Activated CD4-positive, alpha-beta T cell treated with anti-CD3 and anti-CD28 coated beads, Interleukin-2, amount 10 ng/mL, durations not matched to agents 7 days and 5 days (primary cell): ENCODE data around the gene CYP2F1. TPM values are rescaled to one million over a fixed set of nuclear protein-coding genes. Genes with fewer than 3 reads are reported as not detected.
A peak's percentile ranks its signal among the peaks of the same experiment; 100 is the strongest.
"Not testable (repeated sequence)": the region's sequence is repeated elsewhere in the genome, so short reads cannot be mapped to it uniquely, and the experiment has no call there.

Experiments used
- CTCF ChIA-PET: fragments of 350-600 bp; sonication (Branson Sonifier 250); formaldehyde crosslinking; loops from one replicate; lab custom pipeline; 2021; ENCODE audit warnings: antibody characterized with exemption; lab: Charles Lee
- POLR2A ChIA-PET: fragments of 350-600 bp; sonication (Branson Sonifier 250); formaldehyde crosslinking; loops from one replicate; lab custom pipeline; 2021; ENCODE audit warnings: antibody characterized with exemption; lab: Charles Lee
- DNase-seq: peaks from one replicate; pipeline ENCODE4 v3.0.0-alpha.2; 2020
- H3K27ac Mint-ChIP-seq: one replicate; pipeline ENCODE4 v1.8.0; 2021; ENCODE audit warnings: mild to moderate bottlenecking, moderate library complexity, mixed read lengths
- H3K27me3 Mint-ChIP-seq: one replicate; pipeline ENCODE4 v1.8.0; 2021; ENCODE audit warnings: mixed read lengths
- H3K36me3 Mint-ChIP-seq: one replicate; pipeline ENCODE4 v1.8.0; 2021; ENCODE audit warnings: low read depth, mixed read lengths
- H3K4me1 Mint-ChIP-seq: one replicate; pipeline ENCODE4 v1.8.0; 2021; ENCODE audit warnings: mixed read lengths
- H3K4me3 Mint-ChIP-seq: one replicate; pipeline ENCODE4 v1.8.0; 2021; ENCODE audit warnings: mild to moderate bottlenecking, moderate library complexity, mixed read lengths
- H3K9me3 Mint-ChIP-seq: one replicate; pipeline ENCODE4 v1.8.0; 2021; ENCODE audit warnings: mixed read lengths
- total RNA-seq, 2 experiments: library from RNA; stranded (reverse); gene quantifications; one replicate each; pipeline ENCODE4 v1.2.3, GENCODE V29; 2021

CYP2F1 gene
- total RNA-seq, 2 experiments from 2014 or later, result not detected

DNA sequence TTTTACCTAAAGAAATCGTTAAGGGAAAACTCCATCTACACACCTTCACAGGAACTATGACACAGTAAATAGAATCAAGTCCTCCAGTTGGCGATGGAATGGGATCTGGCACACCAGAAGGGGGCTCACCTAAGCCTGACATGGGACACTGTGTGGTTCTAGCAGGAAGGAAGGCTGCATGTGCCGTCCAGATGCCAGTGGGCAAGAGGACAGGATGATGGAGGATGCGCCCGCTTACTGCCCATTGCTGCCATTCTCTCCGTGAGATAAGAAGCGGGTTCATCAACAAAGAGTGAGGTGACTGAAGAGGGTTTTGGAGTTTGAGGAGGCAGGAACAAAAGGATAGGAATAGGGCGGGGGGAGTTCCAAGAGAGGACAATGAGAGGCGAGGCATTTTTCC lies 2.9 kb upstream of the CYP2F1 start:
- no peaks in the 10 kb centered on the region for H3K4me1 Mint-ChIP-seq
- H3K27me3 Mint-ChIP-seq, result peaks cover 20% of the 10 kb centered on the region
- CTCF ChIA-PET, result no interaction called here
- no peak for DNase-seq
- POLR2A ChIA-PET, result no interaction called here
- no peak overlapping the region for H3K27ac Mint-ChIP-seq
- H3K4me3 Mint-ChIP-seq, result no peak overlapping the region
- no peaks in the 10 kb centered on the region for H3K36me3 Mint-ChIP-seq
- no peaks in the 10 kb centered on the region for H3K9me3 Mint-ChIP-seq

DNA sequence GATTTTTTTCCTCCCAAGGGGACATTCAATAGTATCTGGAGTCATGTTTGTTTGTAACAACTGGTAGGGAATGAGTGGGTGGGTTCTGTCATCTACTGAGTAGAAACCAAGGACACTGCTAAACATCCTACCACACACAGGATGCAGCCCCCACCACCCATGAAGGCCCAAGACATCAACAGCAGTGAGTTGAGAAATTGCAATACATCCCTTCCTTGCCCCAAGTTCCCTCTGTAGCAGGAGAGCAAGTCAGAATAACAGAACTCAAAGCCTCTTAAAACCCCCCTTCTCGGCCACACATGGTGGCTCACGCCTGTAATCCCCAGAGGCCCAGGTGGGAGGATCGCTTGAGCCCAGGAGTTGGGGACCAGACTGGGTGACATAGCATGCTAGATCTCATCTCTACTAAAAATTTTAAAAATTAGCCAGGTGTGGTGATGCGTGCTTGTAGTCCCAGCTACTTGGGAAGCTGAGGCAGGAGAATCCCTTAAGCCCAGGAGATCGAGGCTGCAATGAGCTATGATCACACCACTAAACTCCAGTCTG lies 2.4 kb upstream of the CYP2F1 start:
- no peak overlapping the region for H3K27ac Mint-ChIP-seq
- ChIA-PET POLR2A (no interaction called here), CTCF (no interaction called here)
- DNase-seq, result no peak
- no peaks in the 10 kb centered on the region for H3K36me3 Mint-ChIP-seq
- H3K4me1 Mint-ChIP-seq, result no peaks in the 10 kb centered on the region
- H3K9me3 Mint-ChIP-seq, result no peaks in the 10 kb centered on the region
- no peak overlapping the region for H3K4me3 Mint-ChIP-seq
- peaks cover 18% of the 10 kb centered on the region for H3K27me3 Mint-ChIP-seq

DNA sequence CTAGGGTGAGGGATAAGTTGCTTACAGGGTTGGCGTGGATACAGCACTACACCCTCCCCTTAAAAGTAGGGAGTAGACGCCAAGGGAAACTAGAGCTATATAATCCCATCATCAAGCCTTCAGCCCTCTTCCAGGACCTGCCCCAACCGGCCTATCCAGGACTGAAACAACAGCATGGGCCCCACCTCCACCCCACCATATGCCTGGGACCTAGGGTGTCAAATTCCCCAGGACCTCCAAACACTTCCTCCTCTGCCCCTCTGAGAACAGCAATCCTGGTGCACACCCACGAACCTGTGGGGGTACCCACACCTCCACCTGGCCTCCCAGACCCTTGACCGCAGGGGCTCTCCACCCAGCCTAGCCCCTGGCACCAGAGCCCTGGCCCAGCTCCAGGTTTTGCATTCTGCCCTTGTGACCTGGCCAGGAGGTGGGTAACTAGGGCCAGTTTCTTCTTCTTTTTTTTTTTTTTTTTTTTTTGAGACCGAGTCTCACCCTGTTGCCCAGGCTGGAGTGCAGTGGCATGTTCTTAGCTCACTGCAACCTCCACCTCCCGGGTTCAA lies 1.4 kb upstream of the CYP2F1 start:
- ChIA-PET CTCF (interaction anchor here (0.6 to 0.9 kb wide), 2 partner anchors 133 to 138 kb away, joined by 4 to 5 read pairs; no protein-coding TSS in a partner anchor), POLR2A (no interaction called here)
- no peak overlapping the region for H3K27ac Mint-ChIP-seq
- no peaks in the 10 kb centered on the region for H3K9me3 Mint-ChIP-seq
- H3K27me3 Mint-ChIP-seq, result peaks cover 20% of the 10 kb centered on the region
- H3K4me1 Mint-ChIP-seq, result no peaks in the 10 kb centered on the region
- no peaks in the 10 kb centered on the region for H3K36me3 Mint-ChIP-seq
- DNase-seq, result no peak
- H3K4me3 Mint-ChIP-seq, result no peak overlapping the region

DNA sequence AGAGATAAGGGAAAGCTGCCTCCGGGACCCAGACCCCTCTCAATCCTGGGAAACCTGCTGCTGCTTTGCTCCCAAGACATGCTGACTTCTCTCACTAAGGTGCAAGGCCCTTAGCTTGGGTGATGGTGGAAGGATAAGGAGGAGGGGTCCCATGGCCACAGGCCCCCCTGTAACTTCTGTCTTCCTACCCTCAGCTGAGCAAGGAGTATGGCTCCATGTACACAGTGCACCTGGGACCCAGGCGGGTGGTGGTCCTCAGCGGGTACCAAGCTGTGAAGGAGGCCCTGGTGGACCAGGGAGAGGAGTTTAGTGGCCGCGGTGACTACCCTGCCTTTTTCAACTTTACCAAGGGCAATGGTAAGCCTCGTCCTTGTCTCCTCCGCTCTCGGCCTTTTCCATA lies 2.0 kb downstream of the CYP2F1 start:
- Mint-ChIP-seq H3K27ac (no peak overlapping the region), H3K4me3 (no peak overlapping the region), H3K27me3 (peaks cover 19% of the 10 kb centered on the region), H3K36me3 (no peaks in the 10 kb centered on the region), H3K9me3 (peaks cover 2% of the 10 kb centered on the region), H3K4me1 (peaks cover 14% of the 10 kb centered on the region)
- no peak for DNase-seq
- POLR2A ChIA-PET, result no interaction called here
- CTCF ChIA-PET, result no interaction called here

DNA sequence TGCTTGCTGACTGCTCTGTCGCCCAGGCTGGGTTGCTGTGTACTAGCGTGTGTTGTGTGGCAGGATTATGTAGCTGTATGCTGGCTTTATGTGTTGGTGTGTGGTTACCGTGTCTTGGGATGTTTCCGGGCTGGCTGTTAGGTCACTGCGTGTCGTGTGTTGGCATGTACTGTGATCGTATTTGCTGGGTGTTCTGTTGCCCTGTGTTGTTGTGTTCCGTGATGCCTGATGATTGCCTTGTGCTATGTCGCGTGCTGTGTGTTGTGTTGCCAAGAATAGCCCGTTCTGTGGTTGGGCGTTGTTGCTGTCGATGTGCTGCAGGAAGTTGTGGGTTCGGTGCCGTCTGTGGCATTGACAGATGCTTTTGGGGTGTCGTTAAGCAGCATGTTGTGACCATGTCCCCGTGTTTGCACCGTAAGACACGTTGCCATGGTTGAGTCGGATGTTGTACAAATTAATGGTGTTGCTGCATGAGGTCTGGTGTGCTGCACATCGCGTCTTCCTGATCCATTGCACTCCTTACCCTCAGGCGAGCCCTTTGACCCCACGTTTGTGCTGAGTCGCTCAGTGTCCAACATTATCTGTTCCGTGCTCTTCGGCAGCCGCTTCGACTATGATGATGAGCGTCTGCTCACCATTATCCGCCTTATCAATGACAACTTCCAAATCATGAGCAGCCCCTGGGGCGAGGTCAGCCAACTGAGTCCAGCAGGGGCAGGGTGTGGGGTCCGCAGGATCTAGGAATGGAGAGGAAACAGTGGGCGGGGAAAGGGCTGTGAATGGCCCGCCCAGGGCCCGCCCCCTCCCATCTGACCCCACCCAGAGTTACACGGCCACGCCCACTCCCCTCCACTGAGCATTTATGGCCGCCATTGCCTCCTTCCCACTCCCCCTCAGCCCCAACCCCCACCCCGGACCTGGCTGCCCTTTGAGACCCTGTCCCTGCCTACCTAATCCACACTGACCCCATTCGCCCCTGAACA lies 7.0 kb downstream of the CYP2F1 start:
- peaks cover 23% of the 10 kb centered on the region for H3K4me1 Mint-ChIP-seq
- H3K36me3 Mint-ChIP-seq, POLR2A ChIA-PET, H3K27me3 Mint-ChIP-seq, H3K9me3 Mint-ChIP-seq: not testable (repeated sequence)
- peak overlapping the region; percentile 29 for H3K4me3 Mint-ChIP-seq
- CTCF ChIA-PET, result interaction anchor here (1.3 kb wide), 1 partner anchor 152 kb away, joined by 3 read pairs; no protein-coding TSS in a partner anchor
- peak; percentile 81 for DNase-seq
- H3K27ac Mint-ChIP-seq, result peak overlapping the region; percentile 89

DNA sequence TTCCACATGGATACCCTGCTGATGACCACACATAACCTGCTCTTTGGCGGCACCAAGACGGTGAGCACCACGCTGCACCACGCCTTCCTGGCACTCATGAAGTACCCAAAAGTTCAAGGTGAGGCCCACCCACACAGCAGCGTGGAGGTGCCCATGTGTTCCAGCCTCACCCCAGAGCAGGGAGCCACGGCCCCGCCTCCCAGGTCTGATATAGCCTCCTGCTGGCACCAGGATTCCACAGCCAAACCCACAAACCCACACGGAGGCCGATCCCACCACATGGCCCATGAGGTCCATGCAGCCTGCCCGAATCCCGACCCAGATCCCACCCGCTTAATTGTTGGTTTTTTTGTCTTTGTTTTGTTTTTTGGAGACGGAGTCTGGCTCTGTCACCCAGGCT lies 8.6 kb downstream of the CYP2F1 start:
- H3K27me3 Mint-ChIP-seq, H3K4me3 Mint-ChIP-seq, POLR2A ChIA-PET, H3K9me3 Mint-ChIP-seq, H3K36me3 Mint-ChIP-seq, DNase-seq: not testable (repeated sequence)
- peaks cover 36% of the 10 kb centered on the region for H3K4me1 Mint-ChIP-seq
- peak overlapping the region; percentile 13 for H3K27ac Mint-ChIP-seq
- CTCF ChIA-PET, result interaction anchor here (1.8 kb wide), 1 partner anchor 22 kb away, joined by 10 read pairs; no protein-coding TSS in a partner anchor

DNA sequence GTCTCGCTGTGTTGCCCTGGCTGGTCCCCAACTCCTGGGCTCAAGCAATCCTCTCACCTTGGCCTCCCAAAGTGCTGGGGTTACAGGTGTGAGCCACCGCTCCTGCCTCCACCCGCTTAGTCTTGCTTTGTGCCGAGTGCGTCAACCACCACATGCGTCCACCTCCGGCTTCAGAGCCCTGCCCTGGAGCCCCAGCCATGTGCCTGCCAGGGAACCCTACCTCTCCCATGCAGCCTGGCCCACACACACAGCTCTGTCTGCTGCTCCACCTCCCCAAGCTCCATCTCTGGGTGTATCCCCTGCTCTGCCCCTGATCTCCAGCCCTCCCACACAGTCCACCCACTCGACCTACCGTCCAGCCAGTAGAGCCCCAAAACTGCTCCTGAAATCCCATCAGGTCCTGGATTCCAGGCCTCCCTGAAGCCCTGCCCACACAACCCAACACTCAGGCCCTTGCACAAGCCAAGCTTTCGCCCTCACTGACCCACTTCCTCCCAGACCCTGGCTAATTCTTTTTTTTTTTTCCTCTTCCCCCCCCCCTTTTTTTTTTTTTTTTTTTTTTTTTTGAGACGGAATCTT lies 9.6 kb downstream of the CYP2F1 start:
- DNase-seq, result no peak
- ChIA-PET POLR2A (no interaction called here), CTCF (interaction anchor here (0.5 to 1.8 kb wide), 2 partner anchors 21 to 59 kb away, joined by 3 to 10 read pairs; no protein-coding TSS in a partner anchor)
- Mint-ChIP-seq H3K36me3 (no peaks in the 10 kb centered on the region), H3K9me3 (peaks cover 3% of the 10 kb centered on the region), H3K4me3 (no peak overlapping the region), H3K27me3 (peaks cover 5% of the 10 kb centered on the region), H3K27ac (peak overlapping the region; percentile 3), H3K4me1 (peaks cover 42% of the 10 kb centered on the region)

DNA sequence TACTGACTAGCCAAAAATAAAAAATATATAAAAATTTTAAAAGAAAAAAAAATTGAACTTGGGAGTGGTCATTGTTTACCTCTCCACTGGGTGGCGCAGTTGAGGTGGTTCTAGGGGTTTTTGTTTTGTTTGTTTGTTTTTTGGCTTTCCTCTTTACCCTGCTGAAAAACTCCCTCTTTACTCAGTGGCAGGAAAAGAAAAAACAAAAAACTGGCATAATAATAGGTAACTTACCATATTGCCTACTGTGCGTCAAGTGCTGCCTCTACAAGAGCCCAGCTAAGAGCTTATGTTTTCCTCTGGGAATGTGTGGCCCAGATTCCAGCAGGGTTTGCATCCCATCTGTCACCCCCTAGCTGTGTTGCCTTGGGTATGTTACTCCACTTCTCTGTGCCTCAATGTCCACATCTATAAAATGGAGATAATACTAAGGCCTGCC lies 12.6 kb downstream of the CYP2F1 start:
- POLR2A ChIA-PET, H3K36me3 Mint-ChIP-seq, H3K4me3 Mint-ChIP-seq, H3K9me3 Mint-ChIP-seq, H3K27ac Mint-ChIP-seq: not testable (repeated sequence)
- Mint-ChIP-seq H3K4me1 (peaks cover 25% of the 10 kb centered on the region), H3K27me3 (peaks cover 17% of the 10 kb centered on the region)
- peak; percentile 59 for DNase-seq
- CTCF ChIA-PET, result interaction anchor here (0.6 to 1.7 kb wide), 3 partner anchors 10 to 136 kb away, joined by 3 to 7 read pairs (median 6); no protein-coding TSS in a partner anchor

DNA sequence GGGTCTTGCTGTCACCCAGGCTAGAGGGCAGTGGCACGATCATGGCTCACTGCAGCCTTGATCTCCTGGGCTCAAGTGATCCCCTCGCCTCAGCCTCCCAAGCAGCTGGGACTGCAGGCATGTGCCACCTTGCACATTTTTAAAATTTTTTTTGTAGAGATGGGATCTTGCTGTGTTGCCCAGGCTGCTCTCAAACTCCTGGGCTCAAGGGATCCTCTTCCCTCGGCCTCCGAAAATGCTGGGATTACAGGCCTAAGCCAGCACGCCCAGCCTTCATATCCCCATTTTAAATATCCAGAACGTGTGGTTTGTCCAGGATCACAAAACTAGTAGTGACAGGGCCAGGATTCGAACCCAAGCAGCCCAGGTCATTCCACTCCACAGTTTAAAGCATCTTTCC lies 13.1 kb downstream of the CYP2F1 start:
- Mint-ChIP-seq H3K27ac (peak overlapping the region; percentile 37), H3K4me1 (peaks cover 22% of the 10 kb centered on the region), H3K27me3 (peaks cover 21% of the 10 kb centered on the region)
- H3K36me3 Mint-ChIP-seq, H3K9me3 Mint-ChIP-seq, H3K4me3 Mint-ChIP-seq, POLR2A ChIA-PET, DNase-seq: not testable (repeated sequence)
- CTCF ChIA-PET, result interaction anchor here (0.6 to 1.7 kb wide), 3 partner anchors 10 to 136 kb away, joined by 3 to 6 read pairs (median 3); no protein-coding TSS in a partner anchor

DNA sequence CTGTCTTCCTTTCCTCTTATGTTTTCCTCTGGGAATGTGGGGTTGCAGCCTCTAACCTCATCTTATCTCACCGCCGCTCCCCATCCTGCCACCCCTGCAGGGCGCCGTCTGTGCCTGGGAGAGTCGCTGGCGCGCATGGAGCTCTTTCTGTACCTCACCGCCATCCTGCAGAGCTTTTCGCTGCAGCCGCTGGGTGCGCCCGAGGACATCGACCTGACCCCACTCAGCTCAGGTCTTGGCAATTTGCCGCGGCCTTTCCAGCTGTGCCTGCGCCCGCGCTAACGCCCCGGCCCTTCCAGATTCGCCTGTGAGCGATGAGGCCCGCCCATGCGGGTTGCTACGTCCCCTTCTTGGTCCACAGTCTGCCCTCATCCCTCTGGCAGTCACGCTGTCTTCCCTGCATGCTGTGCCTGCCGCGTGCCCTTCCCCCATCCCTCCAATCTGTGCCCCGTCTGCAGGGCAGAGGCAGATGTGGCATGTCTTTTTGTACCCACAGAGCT lies 13.6 kb downstream of the CYP2F1 start:
- Mint-ChIP-seq H3K27ac (peak overlapping the region; percentile 38), H3K27me3 (peaks cover 25% of the 10 kb centered on the region), H3K4me3 (peak overlapping the region; percentile 42), H3K4me1 (peaks cover 22% of the 10 kb centered on the region)
- POLR2A ChIA-PET, H3K36me3 Mint-ChIP-seq, H3K9me3 Mint-ChIP-seq: not testable (repeated sequence)
- peak; percentile 64 for DNase-seq
- CTCF ChIA-PET, result interaction anchor here (1.0 to 1.7 kb wide), 2 partner anchors 16 to 135 kb away, joined by 3 to 6 read pairs; no protein-coding TSS in a partner anchor

DNA sequence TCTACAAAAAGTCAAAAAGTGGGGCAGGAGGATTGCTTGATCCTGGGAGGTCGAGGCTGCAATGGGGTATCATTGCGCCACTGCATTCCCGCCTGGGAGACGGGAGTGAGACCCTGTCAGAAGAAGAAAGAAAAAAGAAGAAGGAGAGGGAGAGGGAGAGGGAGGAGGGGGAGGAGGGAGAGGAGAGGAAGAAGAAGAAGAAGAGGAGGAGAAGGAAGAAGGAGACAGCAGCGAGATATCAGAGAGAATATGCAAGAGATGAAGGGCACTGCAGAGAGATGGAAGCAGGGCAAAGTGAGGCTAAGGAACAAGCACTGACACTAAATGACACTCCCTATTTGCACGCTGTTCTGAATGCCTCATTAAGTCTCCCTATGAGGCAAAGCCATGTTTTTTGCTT lies 14.5 kb downstream of the CYP2F1 start:
- ChIA-PET POLR2A (interaction anchor here (0.6 kb wide), 1 partner anchor 186 kb away, joined by 7 read pairs; no protein-coding TSS in a partner anchor), CTCF (interaction anchor here (0.6 kb wide), 2 partner anchors 175 to 1623 kb away, joined by 3 to 4 read pairs; no protein-coding TSS in a partner anchor)
- H3K4me1 Mint-ChIP-seq, result peaks cover 22% of the 10 kb centered on the region
- DNase-seq, result no peak
- no peak overlapping the region for H3K27ac Mint-ChIP-seq
- no peaks in the 10 kb centered on the region for H3K36me3 Mint-ChIP-seq
- H3K4me3 Mint-ChIP-seq, result no peak overlapping the region
- peaks cover 30% of the 10 kb centered on the region for H3K27me3 Mint-ChIP-seq
- H3K9me3 Mint-ChIP-seq, result no peaks in the 10 kb centered on the region

DNA sequence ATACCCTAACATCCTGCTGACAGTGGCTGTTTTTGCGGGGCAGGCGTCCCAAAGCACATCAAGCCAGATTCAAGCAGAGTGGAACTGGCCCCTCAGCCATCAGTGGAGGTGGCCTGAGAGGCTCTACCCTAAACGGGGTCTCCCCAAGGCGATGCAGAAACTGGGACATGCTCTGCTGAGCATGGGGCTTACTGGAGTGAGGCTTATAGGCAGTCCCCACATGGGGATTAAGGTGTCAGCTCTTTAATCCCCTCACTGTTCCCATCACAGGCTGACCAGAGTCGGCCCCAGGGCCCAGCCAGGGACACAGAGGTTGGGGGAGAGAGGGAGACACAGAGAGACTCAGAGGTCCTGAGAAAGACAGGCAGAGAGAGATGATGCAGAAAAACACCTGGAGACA lies 17.0 kb downstream of the CYP2F1 start:
- H3K36me3 Mint-ChIP-seq, result no peaks in the 10 kb centered on the region
- no peak for DNase-seq
- no peaks in the 10 kb centered on the region for H3K9me3 Mint-ChIP-seq
- H3K4me1 Mint-ChIP-seq, result peaks cover 28% of the 10 kb centered on the region
- no peak overlapping the region for H3K4me3 Mint-ChIP-seq
- ChIA-PET POLR2A (no interaction called here), CTCF (no interaction called here)
- no peak overlapping the region for H3K27ac Mint-ChIP-seq
- H3K27me3 Mint-ChIP-seq, result peaks cover 39% of the 10 kb centered on the region
